HL-60 (cell line): ENCODE data around the gene LGR6.

ENCODE experiments used
- POLR2AphosphoS5 ChIP-seq: IDR thresholded peaks from 2 replicates; pipeline ENCODE4 v1.6.1; 2012; ENCODE audit warnings: low read depth
- SPI1 ChIP-seq: IDR thresholded peaks from 2 replicates; pipeline ENCODE4 v1.6.1; 2012; ENCODE audit warnings: low read depth, mild to moderate bottlenecking, borderline replicate concordance
- TF ChIP-seq, protein P1 (sequence below): IDR thresholded peaks from one replicate; pipeline ENCODE4 v1.5.1; 2011; ENCODE audit warnings: low read length, control low read depth, inconsistent platforms; ENCODE audit not compliant: insufficient read depth
- TF ChIP-seq, protein P2 (sequence below): IDR thresholded peaks from 2 replicates; pipeline ENCODE4 v1.6.1; 2012; ENCODE audit warnings: low read depth; ENCODE audit not compliant: insufficient replicate concordance

DNA sequence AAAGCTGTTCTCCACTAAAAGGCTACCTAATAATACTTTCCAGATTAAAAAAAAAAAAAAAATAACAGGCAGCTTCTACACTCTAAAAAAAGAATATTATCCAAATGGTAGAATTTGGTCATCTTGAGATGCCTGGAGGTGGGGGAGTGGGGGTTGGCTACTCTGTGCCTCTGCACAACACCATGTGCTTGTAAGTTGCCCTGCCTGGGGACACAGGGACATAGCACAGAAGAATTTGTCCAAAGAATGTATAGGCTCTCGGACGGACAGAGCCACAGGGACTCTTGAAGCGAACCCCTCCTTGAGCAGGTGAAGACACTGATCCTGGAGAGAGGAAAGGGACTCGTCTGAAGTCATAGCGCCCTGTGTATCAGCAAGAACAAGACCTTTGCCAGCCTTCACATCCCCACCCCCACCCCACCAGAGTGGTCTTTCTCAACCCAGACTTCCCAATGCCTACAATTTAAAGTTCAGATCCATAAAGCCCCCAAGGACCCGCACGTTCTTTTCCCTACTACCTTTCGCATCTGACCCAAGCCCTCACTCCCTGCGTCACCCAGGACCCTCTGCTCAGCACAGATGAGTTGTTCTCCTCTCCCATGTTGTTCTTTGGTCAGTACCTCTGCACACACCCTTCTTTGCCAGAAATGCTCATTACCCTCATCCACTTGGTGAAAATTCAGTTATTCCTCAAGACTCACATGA lies 72.6 kb downstream of the LGR6 start:
- TF ChIP-seq, protein P1, sequence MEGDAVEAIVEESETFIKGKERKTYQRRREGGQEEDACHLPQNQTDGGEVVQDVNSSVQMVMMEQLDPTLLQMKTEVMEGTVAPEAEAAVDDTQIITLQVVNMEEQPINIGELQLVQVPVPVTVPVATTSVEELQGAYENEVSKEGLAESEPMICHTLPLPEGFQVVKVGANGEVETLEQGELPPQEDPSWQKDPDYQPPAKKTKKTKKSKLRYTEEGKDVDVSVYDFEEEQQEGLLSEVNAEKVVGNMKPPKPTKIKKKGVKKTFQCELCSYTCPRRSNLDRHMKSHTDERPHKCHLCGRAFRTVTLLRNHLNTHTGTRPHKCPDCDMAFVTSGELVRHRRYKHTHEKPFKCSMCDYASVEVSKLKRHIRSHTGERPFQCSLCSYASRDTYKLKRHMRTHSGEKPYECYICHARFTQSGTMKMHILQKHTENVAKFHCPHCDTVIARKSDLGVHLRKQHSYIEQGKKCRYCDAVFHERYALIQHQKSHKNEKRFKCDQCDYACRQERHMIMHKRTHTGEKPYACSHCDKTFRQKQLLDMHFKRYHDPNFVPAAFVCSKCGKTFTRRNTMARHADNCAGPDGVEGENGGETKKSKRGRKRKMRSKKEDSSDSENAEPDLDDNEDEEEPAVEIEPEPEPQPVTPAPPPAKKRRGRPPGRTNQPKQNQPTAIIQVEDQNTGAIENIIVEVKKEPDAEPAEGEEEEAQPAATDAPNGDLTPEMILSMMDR: no peak
- TF ChIP-seq POLR2AphosphoS5: no peak
- TF ChIP-seq, protein P2, sequence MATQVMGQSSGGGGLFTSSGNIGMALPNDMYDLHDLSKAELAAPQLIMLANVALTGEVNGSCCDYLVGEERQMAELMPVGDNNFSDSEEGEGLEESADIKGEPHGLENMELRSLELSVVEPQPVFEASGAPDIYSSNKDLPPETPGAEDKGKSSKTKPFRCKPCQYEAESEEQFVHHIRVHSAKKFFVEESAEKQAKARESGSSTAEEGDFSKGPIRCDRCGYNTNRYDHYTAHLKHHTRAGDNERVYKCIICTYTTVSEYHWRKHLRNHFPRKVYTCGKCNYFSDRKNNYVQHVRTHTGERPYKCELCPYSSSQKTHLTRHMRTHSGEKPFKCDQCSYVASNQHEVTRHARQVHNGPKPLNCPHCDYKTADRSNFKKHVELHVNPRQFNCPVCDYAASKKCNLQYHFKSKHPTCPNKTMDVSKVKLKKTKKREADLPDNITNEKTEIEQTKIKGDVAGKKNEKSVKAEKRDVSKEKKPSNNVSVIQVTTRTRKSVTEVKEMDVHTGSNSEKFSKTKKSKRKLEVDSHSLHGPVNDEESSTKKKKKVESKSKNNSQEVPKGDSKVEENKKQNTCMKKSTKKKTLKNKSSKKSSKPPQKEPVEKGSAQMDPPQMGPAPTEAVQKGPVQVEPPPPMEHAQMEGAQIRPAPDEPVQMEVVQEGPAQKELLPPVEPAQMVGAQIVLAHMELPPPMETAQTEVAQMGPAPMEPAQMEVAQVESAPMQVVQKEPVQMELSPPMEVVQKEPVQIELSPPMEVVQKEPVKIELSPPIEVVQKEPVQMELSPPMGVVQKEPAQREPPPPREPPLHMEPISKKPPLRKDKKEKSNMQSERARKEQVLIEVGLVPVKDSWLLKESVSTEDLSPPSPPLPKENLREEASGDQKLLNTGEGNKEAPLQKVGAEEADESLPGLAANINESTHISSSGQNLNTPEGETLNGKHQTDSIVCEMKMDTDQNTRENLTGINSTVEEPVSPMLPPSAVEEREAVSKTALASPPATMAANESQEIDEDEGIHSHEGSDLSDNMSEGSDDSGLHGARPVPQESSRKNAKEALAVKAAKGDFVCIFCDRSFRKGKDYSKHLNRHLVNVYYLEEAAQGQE: no peak
- no peak for TF ChIP-seq SPI1
